Tibial nerve (tissue), 4 donors: Measurements from ENCODE around the gene WWC2.

Experiments used
- EP300 ChIP-seq, 2 donors: sonication (generic); formaldehyde crosslinking; IDR thresholded peaks; one replicate each; pipeline ENCODE4 v1.6.1; 2017; ENCODE audit warnings: antibody characterized with exemption in 2 of 2, mild to moderate bottlenecking in 1 of 2
- POLR2A ChIP-seq, 2 donors: fragments of 450-650 bp; IDR thresholded peaks; one replicate each; pipeline ENCODE4 v1.6.1; 2017; ENCODE audit warnings: antibody characterized with exemption in 2 of 2, mild to moderate bottlenecking in 2 of 2, moderate library complexity in 2 of 2
- TF ChIP-seq, protein P1 (sequence below), 5 experiments: fragments of 200-600 bp in 3 of 5; fragments of 450-650 bp in 2 of 5; sonication (generic) in 3 of 5; IDR thresholded peaks; one replicate each; pipeline ENCODE4 v1.5.1; 2016 to 2019; ENCODE audit warnings: antibody characterized with exemption in 5 of 5, mild to moderate bottlenecking in 3 of 5, moderate library complexity in 2 of 5

DNA sequence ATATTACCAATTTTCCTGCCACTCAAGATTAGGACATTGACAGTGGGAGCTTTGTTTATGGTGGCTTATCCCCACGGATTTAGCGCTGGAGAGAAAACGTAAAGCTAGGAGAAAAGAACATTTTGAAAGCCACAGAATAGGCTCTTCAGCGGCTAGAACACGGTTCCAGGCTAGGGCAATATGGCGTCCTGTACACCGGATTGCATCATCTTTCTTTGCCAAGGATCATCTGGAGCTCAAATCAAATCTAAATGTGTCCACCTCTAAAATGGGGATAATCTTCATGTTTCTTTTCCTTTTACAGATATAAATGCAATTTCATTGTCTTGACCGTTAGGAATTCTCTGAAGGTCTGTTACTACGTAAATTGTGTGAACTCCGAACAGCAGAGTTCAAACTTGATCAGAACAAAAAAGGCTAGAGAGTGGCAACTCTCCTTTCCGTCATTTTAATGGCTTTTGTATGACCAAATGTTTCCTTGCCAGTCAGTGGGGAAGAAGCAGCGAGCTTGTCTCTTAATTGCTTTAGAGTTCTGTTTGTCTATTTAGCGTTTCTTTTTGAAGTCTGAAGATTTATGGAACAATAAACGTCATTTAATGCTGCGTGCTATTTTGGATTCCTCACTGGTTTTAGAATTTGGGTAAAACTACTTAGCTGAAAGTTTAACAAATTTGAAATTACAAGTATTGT is 2.6 kb upstream of the WWC2 start:
- TF ChIP-seq, protein P1, sequence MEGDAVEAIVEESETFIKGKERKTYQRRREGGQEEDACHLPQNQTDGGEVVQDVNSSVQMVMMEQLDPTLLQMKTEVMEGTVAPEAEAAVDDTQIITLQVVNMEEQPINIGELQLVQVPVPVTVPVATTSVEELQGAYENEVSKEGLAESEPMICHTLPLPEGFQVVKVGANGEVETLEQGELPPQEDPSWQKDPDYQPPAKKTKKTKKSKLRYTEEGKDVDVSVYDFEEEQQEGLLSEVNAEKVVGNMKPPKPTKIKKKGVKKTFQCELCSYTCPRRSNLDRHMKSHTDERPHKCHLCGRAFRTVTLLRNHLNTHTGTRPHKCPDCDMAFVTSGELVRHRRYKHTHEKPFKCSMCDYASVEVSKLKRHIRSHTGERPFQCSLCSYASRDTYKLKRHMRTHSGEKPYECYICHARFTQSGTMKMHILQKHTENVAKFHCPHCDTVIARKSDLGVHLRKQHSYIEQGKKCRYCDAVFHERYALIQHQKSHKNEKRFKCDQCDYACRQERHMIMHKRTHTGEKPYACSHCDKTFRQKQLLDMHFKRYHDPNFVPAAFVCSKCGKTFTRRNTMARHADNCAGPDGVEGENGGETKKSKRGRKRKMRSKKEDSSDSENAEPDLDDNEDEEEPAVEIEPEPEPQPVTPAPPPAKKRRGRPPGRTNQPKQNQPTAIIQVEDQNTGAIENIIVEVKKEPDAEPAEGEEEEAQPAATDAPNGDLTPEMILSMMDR (IDR thresholded peaks at IDR 0.05) = no peak
- TF ChIP-seq EP300 (IDR thresholded peaks at IDR 0.05) = no peak
- no peak for TF ChIP-seq POLR2A (IDR thresholded peaks at IDR 0.05)
